ENCODE data around the gene ARHGAP44. TPM values are rescaled to one million over a fixed set of nuclear protein-coding genes. Genes with fewer than 3 reads are reported as not detected.

Gene ARHGAP44
- total and polyA plus RNA-seq, 2 of the 4 experiments (the other 2 are of a cell fraction), result 0.54 to 1.0 TPM

DNA sequence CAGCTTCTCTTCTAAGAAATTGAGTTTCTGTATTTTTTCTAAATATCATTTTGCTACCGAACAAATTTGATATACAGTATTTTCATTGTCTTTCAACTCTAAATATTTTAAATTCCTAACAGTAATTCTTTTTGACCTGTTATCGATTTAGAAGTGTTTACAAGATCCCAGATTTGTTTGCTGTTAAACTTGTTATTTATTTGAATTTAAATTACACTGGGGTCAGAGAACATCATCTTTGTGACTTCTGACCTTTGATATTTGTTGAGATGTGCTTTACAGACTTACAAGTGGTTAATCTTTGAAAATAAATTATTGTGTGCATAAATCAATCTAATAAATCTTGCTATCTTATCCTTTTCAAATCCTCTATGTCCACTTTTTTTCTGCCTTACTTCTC is 94.2 kb downstream of the ARHGAP44 start:
- Histone ChIP-seq H3K27ac (ENCODE audit: insufficient read depth, low read length) (no peak overlapping the region), H3K4ac (ENCODE audit: low read depth, low read length) (no peak overlapping the region), H3K9me1 (ENCODE audit: insufficient read depth, low read length) (no peaks in the 10 kb centered on the region), H2AK9ac (replicated peaks; ENCODE audit: low read depth, low read length, poor library complexity) (no peak overlapping the region), H3K23ac (ENCODE audit: low read depth, low read length) (no peak overlapping the region), H3K9ac (ENCODE audit: low read depth, low read length) (no peak overlapping the region), H2BK5ac (ENCODE audit: low read depth, low read length, poor library complexity, severe bottlenecking) (no peak overlapping the region), H3K27me3 (ENCODE audit: control insufficient read depth, insufficient read depth, low read length) (no peaks in the 10 kb centered on the region), H3K4me2 (ENCODE audit: low read depth, low read length) (no peak overlapping the region), H3K79me1 (ENCODE audit: low read depth in 1 of 2, low read length in 2 of 2) (no peaks in the 10 kb centered on the region), H3K4me3 (ENCODE audit: insufficient read depth, low read depth, low read length) (no peak overlapping the region), H2BK15ac (ENCODE audit: low read depth, low read length) (no peak overlapping the region), H3K56ac (ENCODE audit: extremely low read depth, insufficient read depth, low read length) (no peak overlapping the region), H4K20me1 (ENCODE audit: insufficient read depth, low read length) (no peaks in the 10 kb centered on the region), H4K5ac (ENCODE audit: low read depth, low read length) (no peak overlapping the region), H4K91ac (ENCODE audit: insufficient read depth, low read depth, low read length) (no peak overlapping the region), H3K36me3 (ENCODE audit: control insufficient read depth, insufficient read depth, low read length) (no peaks in the 10 kb centered on the region), H4K8ac (ENCODE audit: low read depth in 2 of 2, low read length in 2 of 2) (no peak overlapping the region), H2BK20ac (ENCODE audit: low read depth, low read length) (no peak overlapping the region), H3K9me3 (ENCODE audit: control insufficient read depth, insufficient read depth, low read length) (no peaks in the 10 kb centered on the region), H3K4me1 (ENCODE audit: control insufficient read depth, insufficient read depth, low read length) (no peaks in the 10 kb centered on the region), H2AFZ (replicated peaks; ENCODE audit: low read length, poor library complexity) (no peak overlapping the region), H3K18ac (ENCODE audit: low read depth, low read length) (no peak overlapping the region), H2BK120ac (ENCODE audit: low read depth, low read length) (no peak overlapping the region), H2AK5ac (ENCODE audit: low read depth, low read length) (no peak overlapping the region), H3K14ac (replicated peaks; ENCODE audit: low read depth, low read length) (no peak overlapping the region)
- no TSS peak for BruUV-seq (replicated peaks)
- in situ Hi-C loops (cut with MboI; ENCODE audit: low sequenced_read_pairs), result no loop called here
- POLR2A ChIA-PET (ENCODE audit: unreplicated experiment), result no interaction called here
- dilution Hi-C loops (cut with HindIII; ENCODE audit: low sequenced_read_pairs, unreplicated experiment), result no loop called here
- no peak for DNase-seq
- no CpG with 5 or more reads among the region's 2 CpGs for WGBS, 2 experiments (ENCODE audit: extremely low coverage in 2 of 2, insufficient read length in 1 of 2)
- TF ChIP-seq RAD21 (IDR thresholded peaks at IDR 0.05; ENCODE audit: low read length) (no peak), CHD1 (IDR thresholded peaks at IDR 0.05; ENCODE audit: low read depth, low read length) (no peak), RFX5 (IDR thresholded peaks at IDR 0.05; ENCODE audit: low read depth, low read length) (no peak), MXI1 (IDR thresholded peaks at IDR 0.05; ENCODE audit: borderline replicate concordance, low read depth, low read length) (no peak), SMC3 (IDR thresholded peaks at IDR 0.05; ENCODE audit: low read depth, low read length) (no peak), MAZ (IDR thresholded peaks at IDR 0.05; ENCODE audit: borderline replicate concordance, low read depth, low read length) (no peak), MAFK (IDR thresholded peaks at IDR 0.05; ENCODE audit: low read depth, low read length) (no peak), FOS (IDR thresholded peaks at IDR 0.05; ENCODE audit: low read depth, low read length) (no peak), RCOR1 (IDR thresholded peaks at IDR 0.05; ENCODE audit: insufficient replicate concordance, low read length) (no peak), NFE2L2 (IDR thresholded peaks at IDR 0.05; ENCODE audit: low read depth, low read length) (no peak)
- TF ChIP-seq, protein P1, sequence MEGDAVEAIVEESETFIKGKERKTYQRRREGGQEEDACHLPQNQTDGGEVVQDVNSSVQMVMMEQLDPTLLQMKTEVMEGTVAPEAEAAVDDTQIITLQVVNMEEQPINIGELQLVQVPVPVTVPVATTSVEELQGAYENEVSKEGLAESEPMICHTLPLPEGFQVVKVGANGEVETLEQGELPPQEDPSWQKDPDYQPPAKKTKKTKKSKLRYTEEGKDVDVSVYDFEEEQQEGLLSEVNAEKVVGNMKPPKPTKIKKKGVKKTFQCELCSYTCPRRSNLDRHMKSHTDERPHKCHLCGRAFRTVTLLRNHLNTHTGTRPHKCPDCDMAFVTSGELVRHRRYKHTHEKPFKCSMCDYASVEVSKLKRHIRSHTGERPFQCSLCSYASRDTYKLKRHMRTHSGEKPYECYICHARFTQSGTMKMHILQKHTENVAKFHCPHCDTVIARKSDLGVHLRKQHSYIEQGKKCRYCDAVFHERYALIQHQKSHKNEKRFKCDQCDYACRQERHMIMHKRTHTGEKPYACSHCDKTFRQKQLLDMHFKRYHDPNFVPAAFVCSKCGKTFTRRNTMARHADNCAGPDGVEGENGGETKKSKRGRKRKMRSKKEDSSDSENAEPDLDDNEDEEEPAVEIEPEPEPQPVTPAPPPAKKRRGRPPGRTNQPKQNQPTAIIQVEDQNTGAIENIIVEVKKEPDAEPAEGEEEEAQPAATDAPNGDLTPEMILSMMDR (conservative IDR thresholded peaks at IDR 0.05; ENCODE audit: low read depth, low read length), result no peak
- TF ChIP-seq, protein P2, sequence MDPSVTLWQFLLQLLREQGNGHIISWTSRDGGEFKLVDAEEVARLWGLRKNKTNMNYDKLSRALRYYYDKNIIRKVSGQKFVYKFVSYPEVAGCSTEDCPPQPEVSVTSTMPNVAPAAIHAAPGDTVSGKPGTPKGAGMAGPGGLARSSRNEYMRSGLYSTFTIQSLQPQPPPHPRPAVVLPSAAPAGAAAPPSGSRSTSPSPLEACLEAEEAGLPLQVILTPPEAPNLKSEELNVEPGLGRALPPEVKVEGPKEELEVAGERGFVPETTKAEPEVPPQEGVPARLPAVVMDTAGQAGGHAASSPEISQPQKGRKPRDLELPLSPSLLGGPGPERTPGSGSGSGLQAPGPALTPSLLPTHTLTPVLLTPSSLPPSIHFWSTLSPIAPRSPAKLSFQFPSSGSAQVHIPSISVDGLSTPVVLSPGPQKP (IDR thresholded peaks at IDR 0.05; ENCODE audit: borderline replicate concordance, low read depth, low read length), result no peak
- TF ChIP-seq, protein P3, sequence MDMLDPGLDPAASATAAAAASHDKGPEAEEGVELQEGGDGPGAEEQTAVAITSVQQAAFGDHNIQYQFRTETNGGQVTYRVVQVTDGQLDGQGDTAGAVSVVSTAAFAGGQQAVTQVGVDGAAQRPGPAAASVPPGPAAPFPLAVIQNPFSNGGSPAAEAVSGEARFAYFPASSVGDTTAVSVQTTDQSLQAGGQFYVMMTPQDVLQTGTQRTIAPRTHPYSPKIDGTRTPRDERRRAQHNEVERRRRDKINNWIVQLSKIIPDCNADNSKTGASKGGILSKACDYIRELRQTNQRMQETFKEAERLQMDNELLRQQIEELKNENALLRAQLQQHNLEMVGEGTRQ (IDR thresholded peaks at IDR 0.05; ENCODE audit: low read depth, low read length), result no peak
- intact Hi-C loops (cut with micrococcal nuclease), result no loop called here
- ATAC-seq (ENCODE audit: low read depth), result no peak
- CTCF ChIA-PET, result interaction anchor here (0.6 kb wide), 1 partner anchor 653 kb away, joined by 3 read pairs; no protein-coding TSS in a partner anchor

All from IMR-90 (cell line).